Hepatocyte (in vitro differentiated cells): ENCODE measurements around the gene AXIN1. TPM values are rescaled to one million over a fixed set of nuclear protein-coding genes. Genes with fewer than 3 reads are reported as not detected.

Source experiments
- DNase-seq: peaks from one replicate; pipeline ENCODE4 v3.0.0-alpha.2; 2016; ENCODE audit warnings: low spot score
- H2AFZ ChIP-seq: fragments of 200-600 bp; sonication (generic); 2 replicates; pipeline ENCODE4 v1.6.0; 2016; ENCODE audit warnings: antibody characterized with exemption, mild to moderate bottlenecking
- H3K27ac ChIP-seq: fragments of 200-600 bp; sonication (generic); 2 replicates; pipeline ENCODE4 v1.5.1; 2016; ENCODE audit warnings: mild to moderate bottlenecking
- H3K27me3 ChIP-seq: fragments of 200-600 bp; sonication (generic); 2 replicates; pipeline ENCODE4 v1.6.1; 2016
- H3K36me3 ChIP-seq: fragments of 200-600 bp; sonication (generic); replicated peaks from 2 replicates; pipeline ENCODE4 v1.5.1; 2016; ENCODE audit warnings: low read depth; ENCODE audit not compliant: insufficient read depth
- H3K4me1 ChIP-seq: fragments of 200-600 bp; sonication (generic); 2 replicates; pipeline ENCODE4 v1.5.1; 2016; ENCODE audit warnings: mild to moderate bottlenecking, moderate library complexity; ENCODE audit not compliant: insufficient read depth
- H3K4me2 ChIP-seq: fragments of 200-600 bp; sonication (generic); 2 replicates; pipeline ENCODE4 v1.6.0; 2016
- H3K4me3 ChIP-seq: fragments of 200-600 bp; sonication (generic); 2 replicates; pipeline ENCODE4 v1.5.1; 2016; ENCODE audit warnings: mild to moderate bottlenecking
- H3K79me2 ChIP-seq: fragments of 200-600 bp; sonication (generic); 2 replicates; pipeline ENCODE4 v1.6.0; 2017; ENCODE audit warnings: mild to moderate bottlenecking
- H3K9me2 ChIP-seq: fragments of 200-600 bp; sonication (generic); replicated peaks from 2 replicates; pipeline ENCODE4 v1.6.0; 2017; ENCODE audit warnings: mild to moderate bottlenecking; ENCODE audit not compliant: insufficient read depth
- H3K9me3 ChIP-seq: fragments of 200-600 bp; sonication (generic); 2 replicates; pipeline ENCODE4 v1.5.1; 2016; ENCODE audit warnings: low read depth, mild to moderate bottlenecking
- H4K20me1 ChIP-seq: fragments of 200-600 bp; sonication (generic); 2 replicates; pipeline ENCODE4 v1.6.0; 2016; ENCODE audit warnings: mild to moderate bottlenecking; ENCODE audit not compliant: insufficient read depth, poor library complexity, severe bottlenecking
- CTCF ChIP-seq: fragments of 200-600 bp; sonication (generic); IDR thresholded peaks from 2 replicates; pipeline ENCODE4 v1.5.1; 2016; ENCODE audit warnings: antibody characterized with exemption, mild to moderate bottlenecking; ENCODE audit not compliant: poor library complexity
- EZH2 ChIP-seq: fragments of 200-600 bp; sonication (generic); IDR thresholded peaks from 2 replicates; pipeline ENCODE4 v1.6.1; 2016; ENCODE audit warnings: antibody characterized with exemption, mild to moderate bottlenecking, borderline replicate concordance
- EZH2phosphoT487 ChIP-seq: fragments of 200-600 bp; sonication (generic); IDR thresholded peaks from one replicate; pipeline ENCODE4 v1.6.1; 2018; ENCODE audit warnings: antibody characterized with exemption, mild to moderate bottlenecking, low read depth, moderate library complexity; ENCODE audit not compliant: unreplicated experiment, severe bottlenecking
- WGBS: methylation state at CpG from one replicate; pipeline ENCODE4 v1.1.6; 2016; ENCODE audit warnings: low lambda C conversion rate; ENCODE audit errors: missing lambda C conversion rate; 5-methylcytosine and 5-hydroxymethylcytosine counted together
- polyA plus RNA-seq: library from polyadenylated mRNA; unstranded; fragments of >200 nt; fragmentation: Nextera tagmentation; extraction: Ambion mirVana; gene quantifications from 2 replicates; pipeline ENCODE4 v1.2.1, GENCODE V29; 2016
- total RNA-seq: library from RNA; depleted of rRNA; stranded (reverse); fragments of >200 nt; gene quantifications from 2 replicates; pipeline ENCODE4 v1.2.3, GENCODE V29; 2014

AXIN1 gene
- total and polyA plus RNA-seq, 2 experiments from 2014 or later = 16.1 to 27.2 TPM

GRCh38 chr16:280552-280951 lies 72.0 kb downstream of the AXIN1 start, which contains the start of gene ARHGDIG:
ARHGDIG (plus strand) TSS chr16:280591; CDS start chr16:280681, 90 bp downstream.
- H3K9me3 ChIP-seq = no peaks in the 10 kb centered on the region
- no peaks in the 10 kb centered on the region for H3K79me2 ChIP-seq
- H3K9me2 ChIP-seq = no peaks in the 10 kb centered on the region
- peak; percentile 53 for DNase-seq
- 1% methylated on average over 12 of the region's 54 CpGs for WGBS
- peak; percentile 0 for TF ChIP-seq EZH2
- no peak for TF ChIP-seq CTCF
- H2AFZ ChIP-seq = no peak within 1 kb of the TSS
- H3K4me3 ChIP-seq = peak within 1 kb of the TSS; percentile 55
- peak within 1 kb of the TSS; percentile 95 for H3K4me2 ChIP-seq
- H3K27me3 ChIP-seq = peaks cover 40% of the 10 kb centered on the region
- H3K36me3 ChIP-seq = no peaks in the 10 kb centered on the region
- H3K27ac ChIP-seq = no peak within 1 kb of the TSS
- peaks cover 6% of the 10 kb centered on the region for H3K4me1 ChIP-seq
- no peaks in the 10 kb centered on the region for H4K20me1 ChIP-seq

- H4K20me1 ChIP-seq = no peaks in the 10 kb centered on the region
- H3K4me3 ChIP-seq = no peak overlapping the region
- H3K36me3 ChIP-seq = no peaks in the 10 kb centered on the region
- no peak overlapping the region for H2AFZ ChIP-seq
- TF ChIP-seq CTCF (no peak), EZH2phosphoT487 (no peak), EZH2 (no peak)
- H3K27ac ChIP-seq = no peak overlapping the region
- no peak for DNase-seq
- H3K9me2 ChIP-seq = no peaks in the 10 kb centered on the region
- no peaks in the 10 kb centered on the region for H3K79me2 ChIP-seq
- peak overlapping the region; percentile 75 for H3K4me2 ChIP-seq
- H3K9me3 ChIP-seq = no peaks in the 10 kb centered on the region
- H3K27me3 ChIP-seq = peaks cover 44% of the 10 kb centered on the region
- H3K4me1 ChIP-seq = peaks cover 6% of the 10 kb centered on the region
- WGBS = 34% methylated on average over 12 of the region's 47 CpGs
These were observed 72.5 kb downstream of the AXIN1 start for GRCh38 chr16:280005-280460.

GRCh38 chr16:279531-279930 lies 73.0 kb downstream of the AXIN1 start:
- H3K4me1 ChIP-seq = peaks cover 6% of the 10 kb centered on the region
- H3K4me2 ChIP-seq = no peak overlapping the region
- H3K4me3 ChIP-seq = no peak overlapping the region
- no peaks in the 10 kb centered on the region for H3K9me3 ChIP-seq
- no peak for TF ChIP-seq CTCF
- peaks cover 49% of the 10 kb centered on the region for H3K27me3 ChIP-seq
- no peaks in the 10 kb centered on the region for H3K36me3 ChIP-seq
- WGBS = 80% methylated on average over 7 of the region's 7 CpGs
- no peaks in the 10 kb centered on the region for H4K20me1 ChIP-seq
- no peak overlapping the region for H2AFZ ChIP-seq
- H3K9me2 ChIP-seq = no peaks in the 10 kb centered on the region
- no peak overlapping the region for H3K27ac ChIP-seq
- no peak for DNase-seq
- H3K79me2 ChIP-seq = no peaks in the 10 kb centered on the region

GRCh38 chr16:278863-279366 lies 73.6 kb downstream of the AXIN1 start:
- 80% methylated on average over 6 of the region's 6 CpGs for WGBS
- no peak overlapping the region for H3K27ac ChIP-seq
- DNase-seq = no peak

More at GRCh38 chr16:278863-279366, 73.6 kb downstream of the AXIN1 start:
- Histone ChIP-seq H3K27me3 (peaks cover 55% of the 10 kb centered on the region), H3K4me2 (no peak overlapping the region), H4K20me1 (no peaks in the 10 kb centered on the region), H3K4me3 (no peak overlapping the region), H3K79me2 (no peaks in the 10 kb centered on the region), H3K9me3 (no peaks in the 10 kb centered on the region), H3K9me2 (no peaks in the 10 kb centered on the region), H3K4me1 (peaks cover 6% of the 10 kb centered on the region), H2AFZ (no peak overlapping the region), H3K36me3 (no peaks in the 10 kb centered on the region)
- TF ChIP-seq CTCF (no peak), EZH2 (no peak), EZH2phosphoT487 (no peak)
